Measurements from ENCODE around the gene AKAP9.

AKAP9 gene

GRCh38 chr7:92058040-92058439 is 117.4 kb downstream of the AKAP9 start:
- Histone ChIP-seq H3K9me2 (replicated peaks; ENCODE audit: insufficient read depth, low read length) (no peaks in the 10 kb centered on the region), H3K4me3 (ENCODE audit: insufficient read depth, low read length, poor library complexity, severe bottlenecking) (no peak overlapping the region)

GRCh38 chr7:92058899-92059298 is 118.2 kb downstream of the AKAP9 start:
- no peaks in the 10 kb centered on the region for H3K9me3 ChIP-seq (ENCODE audit: insufficient read depth, low read length)
- H4K20me1 ChIP-seq (ENCODE audit: low read depth, low read length): no peaks in the 10 kb centered on the region; the same call in 1 of the 2 replicates
- H3K27ac ChIP-seq (ENCODE audit: low read depth, low read length): no peak overlapping the region
- H3K4me3 ChIP-seq (ENCODE audit: insufficient read depth, low read length, poor library complexity, severe bottlenecking): no peak overlapping the region
- H3K9ac ChIP-seq (ENCODE audit: low read length): no peak overlapping the region
- H3K79me2 ChIP-seq (ENCODE audit: insufficient read depth, low read length): no peaks in the 10 kb centered on the region
- no peak overlapping the region for H3K4me2 ChIP-seq (ENCODE audit: low read depth, low read length, poor library complexity, severe bottlenecking)
- no peaks in the 10 kb centered on the region for H3K9me2 ChIP-seq (replicated peaks; ENCODE audit: insufficient read depth, low read length)
- H2AFZ ChIP-seq (ENCODE audit: low read depth, low read length, severe bottlenecking): no peak overlapping the region
- no peaks in the 10 kb centered on the region; the same call in 1 of the 2 replicates for H3K36me3 ChIP-seq (ENCODE audit: low read length)
- H3F3A ChIP-seq (ENCODE audit: insufficient read depth): 0 out of 2 replicates have a peak, but pooled peaks cover 5% of the 10 kb centered on the region
- TF ChIP-seq EZH2phosphoT487 (conservative IDR thresholded peaks at IDR 0.05; ENCODE audit: low read length) (no peak), CTCF (IDR thresholded peaks at IDR 0.05; ENCODE audit: insufficient read depth, low read length, poor library complexity, severe bottlenecking) (no peak)
- no peaks in the 10 kb centered on the region for H3K27me3 ChIP-seq (ENCODE audit: low read length)

More at GRCh38 chr7:92058040-92058439, 117.4 kb downstream of the AKAP9 start:
- no peaks in the 10 kb centered on the region for H3K79me2 ChIP-seq (ENCODE audit: insufficient read depth, low read length)
- no peaks in the 10 kb centered on the region for H3K9me3 ChIP-seq (ENCODE audit: insufficient read depth, low read length)
- no peaks in the 10 kb centered on the region for H3K27me3 ChIP-seq (ENCODE audit: low read length)
- H4K20me1 ChIP-seq (ENCODE audit: low read depth, low read length): no peaks in the 10 kb centered on the region; the same call in 1 of the 2 replicates
- 0 out of 2 replicates have a peak, but pooled peaks cover 5% of the 10 kb centered on the region for H3F3A ChIP-seq (ENCODE audit: insufficient read depth)
- H3K4me2 ChIP-seq (ENCODE audit: low read depth, low read length, poor library complexity, severe bottlenecking): peak overlapping the region; percentile 0
- H2AFZ ChIP-seq (ENCODE audit: low read depth, low read length, severe bottlenecking): no peak overlapping the region
- no peak overlapping the region for H3K27ac ChIP-seq (ENCODE audit: low read depth, low read length)
- no peaks in the 10 kb centered on the region; the same call in 1 of the 2 replicates for H3K36me3 ChIP-seq (ENCODE audit: low read length)
- TF ChIP-seq CTCF (IDR thresholded peaks at IDR 0.05; ENCODE audit: insufficient read depth, low read length, poor library complexity, severe bottlenecking): no peak
- no peak for TF ChIP-seq EZH2phosphoT487 (conservative IDR thresholded peaks at IDR 0.05; ENCODE audit: low read length)
- no peak overlapping the region for H3K9ac ChIP-seq (ENCODE audit: low read length)

- Histone ChIP-seq H3K27me3 (ENCODE audit: low read length) (no peaks in the 10 kb centered on the region), H3K9ac (ENCODE audit: low read length) (no peak overlapping the region), H3K4me3 (ENCODE audit: insufficient read depth, low read length, poor library complexity, severe bottlenecking) (no peak overlapping the region), H2AFZ (ENCODE audit: low read depth, low read length, severe bottlenecking) (no peak overlapping the region), H3F3A (ENCODE audit: insufficient read depth) (0 out of 2 replicates have a peak, but pooled peaks cover 5% of the 10 kb centered on the region), H3K79me2 (ENCODE audit: insufficient read depth, low read length) (no peaks in the 10 kb centered on the region), H4K20me1 (ENCODE audit: low read depth, low read length) (no peaks in the 10 kb centered on the region; the same call in 1 of the 2 replicates), H3K27ac (ENCODE audit: low read depth, low read length) (no peak overlapping the region), H3K9me3 (ENCODE audit: insufficient read depth, low read length) (no peaks in the 10 kb centered on the region), H3K4me2 (ENCODE audit: low read depth, low read length, poor library complexity, severe bottlenecking) (no peak overlapping the region), H3K9me2 (replicated peaks; ENCODE audit: insufficient read depth, low read length) (no peaks in the 10 kb centered on the region), H3K36me3 (ENCODE audit: low read length) (peaks cover 3% of the 10 kb centered on the region; the same call in 1 of the 2 replicates)
- no peak for TF ChIP-seq EZH2phosphoT487 (conservative IDR thresholded peaks at IDR 0.05; ENCODE audit: low read length)
- TF ChIP-seq CTCF (IDR thresholded peaks at IDR 0.05; ENCODE audit: insufficient read depth, low read length, poor library complexity, severe bottlenecking): no peak
Measured at GRCh38 chr7:92061154-92061553, 120.5 kb downstream of the AKAP9 start.
